Retinal pigment epithelial cell (primary cell): Measurements from ENCODE around the gene SAMD13.
A peak's percentile ranks its signal among the peaks of the same experiment; 100 is the strongest.

Source experiments
- DNase-seq: peaks from one replicate; pipeline ENCODE4 v3.0.0-alpha.2; 2010; ENCODE audit warnings: low read depth
- H3K4me3 ChIP-seq: 2 replicates; pipeline ENCODE4 v1.5.1; 2011; ENCODE audit warnings: mild to moderate bottlenecking, low read length, control low read depth, moderate library complexity
- CTCF ChIP-seq: conservative IDR thresholded peaks from 2 replicates; pipeline ENCODE4 v1.5.1; 2011; ENCODE audit warnings: low read depth, low read length, control low read depth, inconsistent platforms

SAMD13 gene

GRCh38 chr1:84358695-84359094, 57.2 kb downstream of the SAMD13 start:
- TF ChIP-seq CTCF: no peak
- DNase-seq: no peak
- no peak overlapping the region for H3K4me3 ChIP-seq

- no peak for DNase-seq
- TF ChIP-seq CTCF: no peak
- H3K4me3 ChIP-seq: no peak overlapping the region
Observed at GRCh38 chr1:84360316-84360715, 58.8 kb downstream of the SAMD13 start.

- no peak for DNase-seq
- no peak overlapping the region for H3K4me3 ChIP-seq
- no peak for TF ChIP-seq CTCF
Observed at GRCh38 chr1:84361796-84362195, 60.3 kb downstream of the SAMD13 start.

GRCh38 chr1:84363019-84363418, 61.5 kb downstream of the SAMD13 start:
- no peak for TF ChIP-seq CTCF
- H3K4me3 ChIP-seq: no peak overlapping the region
- no peak for DNase-seq

GRCh38 chr1:84363622-84364021, 62.1 kb downstream of the SAMD13 start:
- H3K4me3 ChIP-seq: no peak overlapping the region
- TF ChIP-seq CTCF: no peak
- DNase-seq: no peak

GRCh38 chr1:84365225-84366221, 64.0 kb downstream of the SAMD13 start:
- peak; percentile 93 for DNase-seq
- no peak overlapping the region for H3K4me3 ChIP-seq
- TF ChIP-seq CTCF: no peak

- H3K4me3 ChIP-seq: no peak overlapping the region
- no peak for DNase-seq
- TF ChIP-seq CTCF: no peak
Observed at GRCh38 chr1:84366786-84367185, 65.3 kb downstream of the SAMD13 start.
